Inflammatory macrophage treated with lipopolysaccharide for 1 hour (primary cell): Measurements from ENCODE around the gene CSNK1A1.
"Not testable (repeated sequence)": the region's sequence is repeated elsewhere in the genome, so short reads cannot be mapped to it uniquely, and the experiment has no call there.

Source experiments
- DNase-seq, 2 donors: peaks; one replicate each; pipeline ENCODE4 v3.0.0-alpha.2; 2020 to 2022

Gene CSNK1A1

GRCh38 chr5:149488645-149489306 is 62.5 kb downstream of the CSNK1A1 start:
- DNase-seq = peak in 1 of 2 donors; percentile 52

- no peak for DNase-seq
Observed at GRCh38 chr5:149487672-149488071, 63.6 kb downstream of the CSNK1A1 start.

GRCh38 chr5:149486726-149487635 is 64.3 kb downstream of the CSNK1A1 start:
- DNase-seq = no peak

DNA sequence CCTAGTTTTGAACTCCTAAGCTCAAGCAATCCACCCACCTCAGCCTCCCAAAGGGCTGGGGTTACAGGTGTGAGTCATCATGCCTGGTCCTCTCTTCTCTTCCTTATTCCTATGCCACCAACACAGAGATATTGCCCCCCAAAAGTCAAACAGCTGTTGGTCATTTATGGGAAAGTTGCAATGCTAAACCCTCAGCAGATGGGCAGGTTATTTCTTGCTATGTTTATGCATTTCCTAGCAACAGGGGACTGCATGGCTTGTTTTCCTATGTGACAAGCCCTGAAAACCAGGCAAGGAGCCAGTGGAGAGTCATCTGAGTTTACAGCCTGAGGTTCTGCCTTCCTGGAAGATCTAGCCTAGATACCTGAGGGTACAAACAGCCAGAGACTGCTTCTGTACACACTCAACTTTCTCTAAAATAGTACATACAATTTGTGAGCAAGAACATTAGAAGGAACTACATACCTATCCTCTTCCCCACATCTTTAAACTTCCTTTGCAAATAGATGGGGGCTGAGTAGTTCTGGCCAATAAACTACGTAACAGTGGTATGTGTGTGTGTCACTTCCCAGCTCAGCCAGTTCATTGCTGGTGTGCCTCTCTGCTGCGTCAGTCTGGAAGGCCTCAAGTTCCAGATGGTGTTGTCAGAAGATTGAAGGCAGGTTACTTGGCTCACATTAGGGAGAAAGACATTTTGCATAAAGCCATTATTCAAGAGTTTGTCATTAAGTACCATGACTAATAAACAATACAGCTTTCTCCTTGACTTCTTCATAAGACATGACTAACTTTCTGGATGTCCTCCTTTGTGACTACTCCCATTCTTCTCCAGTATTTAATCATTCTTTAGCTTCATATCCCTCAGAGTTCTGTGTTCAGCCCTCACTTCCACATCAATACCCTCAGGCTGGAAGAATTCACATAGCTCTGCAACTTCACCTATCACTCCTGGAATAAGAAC is 65.3 kb downstream of the CSNK1A1 start:
- no peak for DNase-seq

DNA sequence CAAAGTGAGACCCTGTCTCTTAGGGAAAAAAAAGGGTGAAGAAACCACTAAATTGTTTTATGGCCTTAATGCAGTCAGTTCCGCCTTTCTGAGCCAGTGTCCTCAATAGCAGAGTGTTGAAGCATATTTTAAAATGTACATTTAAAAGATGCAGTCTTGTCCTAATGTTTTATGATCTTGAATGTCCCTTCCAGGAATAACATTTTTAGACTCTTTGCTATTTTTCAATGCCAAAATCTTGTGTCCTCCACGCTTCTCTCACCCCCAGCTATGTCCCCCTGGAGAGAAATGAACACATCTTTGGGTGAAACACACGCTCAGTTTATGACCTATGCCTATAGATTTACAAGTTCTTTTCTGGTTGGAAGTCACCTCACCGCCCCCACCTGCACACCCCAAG is 69.8 kb downstream of the CSNK1A1 start:
- DNase-seq = no peak

GRCh38 chr5:149478761-149479160 is 72.5 kb downstream of the CSNK1A1 start:
- DNase-seq = no peak

DNA sequence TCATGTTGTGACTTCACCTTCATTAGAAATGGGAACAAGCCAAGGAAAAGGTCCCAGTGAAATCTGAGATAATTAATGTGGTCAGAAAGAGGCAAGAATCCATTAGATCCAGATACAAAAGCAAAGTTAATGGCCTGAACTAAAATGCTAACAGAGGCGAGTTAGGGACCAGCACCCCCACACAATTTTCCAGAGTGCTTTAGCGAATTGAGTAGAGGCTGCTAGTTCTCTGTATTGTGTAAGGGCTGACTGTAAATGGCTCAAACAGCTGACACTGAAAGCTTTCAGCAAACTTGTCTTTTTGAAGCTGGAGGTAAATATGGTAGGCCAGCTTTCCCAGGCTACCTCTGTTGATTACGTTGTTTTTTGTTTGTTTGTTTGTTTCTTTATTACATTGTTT is 75.5 kb downstream of the CSNK1A1 start:
- DNase-seq = no peak

- no peak for DNase-seq
Observed at GRCh38 chr5:149474198-149474597, 77.0 kb downstream of the CSNK1A1 start.

- no peak for DNase-seq
Observed at GRCh38 chr5:149473441-149473840, 77.8 kb downstream of the CSNK1A1 start.

- no peak for DNase-seq
Observed at GRCh38 chr5:149472399-149472798, 78.8 kb downstream of the CSNK1A1 start.

DNA sequence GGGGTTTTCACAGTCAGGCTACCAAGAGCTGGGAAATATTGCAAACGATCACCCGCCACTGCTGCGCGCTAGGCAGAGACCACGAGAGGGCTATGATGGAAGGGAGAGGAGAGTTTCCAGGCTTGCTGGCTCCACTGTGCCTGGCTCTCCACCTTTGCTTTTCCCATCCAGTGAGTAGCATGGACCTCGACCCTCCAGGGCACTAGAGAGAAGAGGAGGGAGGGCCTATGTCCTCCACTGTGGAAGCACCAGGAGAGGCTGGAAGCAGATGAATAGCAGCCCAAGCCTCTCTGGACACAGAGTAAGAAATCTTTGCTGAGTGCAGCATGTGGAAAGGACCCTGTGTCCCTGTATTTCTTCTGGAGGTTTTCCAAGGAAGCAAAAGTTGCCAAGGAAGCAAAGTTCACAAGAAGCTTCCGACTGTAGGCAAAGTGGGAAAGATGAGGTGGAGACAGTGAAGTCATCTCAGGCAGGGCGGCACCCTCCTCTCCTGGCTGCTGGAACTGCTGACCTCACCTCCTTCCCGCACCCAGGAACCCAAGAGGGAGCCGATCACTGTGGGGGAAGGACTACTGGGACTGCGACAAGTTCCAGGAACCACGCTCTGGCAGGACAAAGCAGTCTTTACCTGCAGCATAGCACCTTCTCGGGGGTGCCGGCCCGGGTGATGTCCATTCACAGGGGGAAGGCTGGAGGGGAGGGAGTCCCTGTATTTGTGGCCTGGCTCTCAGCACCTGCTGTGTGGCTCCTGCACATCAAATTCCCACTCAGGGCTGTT is 79.6 kb downstream of the CSNK1A1 start:
- no peak for DNase-seq

DNA sequence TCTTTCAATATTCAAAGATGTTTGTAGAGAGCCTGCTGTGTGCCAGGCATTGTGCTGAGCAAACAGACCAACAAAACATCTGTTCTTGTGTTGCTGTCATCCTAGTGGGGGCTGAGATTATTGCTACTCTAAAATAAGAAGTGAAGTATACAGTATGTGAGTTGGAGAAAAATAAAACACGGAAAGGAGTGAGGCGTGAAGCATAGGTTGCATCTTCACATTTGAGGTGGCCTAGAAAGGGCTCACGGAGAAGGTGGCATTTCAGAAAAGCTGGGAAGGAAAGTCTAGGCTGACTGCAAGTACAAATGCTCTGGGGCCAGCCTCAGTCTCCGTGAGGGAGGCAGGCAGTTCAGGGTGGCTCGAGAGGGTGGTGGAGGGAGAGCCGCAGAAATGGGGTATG is 80.3 kb downstream of the CSNK1A1 start:
- DNase-seq = no peak

DNA sequence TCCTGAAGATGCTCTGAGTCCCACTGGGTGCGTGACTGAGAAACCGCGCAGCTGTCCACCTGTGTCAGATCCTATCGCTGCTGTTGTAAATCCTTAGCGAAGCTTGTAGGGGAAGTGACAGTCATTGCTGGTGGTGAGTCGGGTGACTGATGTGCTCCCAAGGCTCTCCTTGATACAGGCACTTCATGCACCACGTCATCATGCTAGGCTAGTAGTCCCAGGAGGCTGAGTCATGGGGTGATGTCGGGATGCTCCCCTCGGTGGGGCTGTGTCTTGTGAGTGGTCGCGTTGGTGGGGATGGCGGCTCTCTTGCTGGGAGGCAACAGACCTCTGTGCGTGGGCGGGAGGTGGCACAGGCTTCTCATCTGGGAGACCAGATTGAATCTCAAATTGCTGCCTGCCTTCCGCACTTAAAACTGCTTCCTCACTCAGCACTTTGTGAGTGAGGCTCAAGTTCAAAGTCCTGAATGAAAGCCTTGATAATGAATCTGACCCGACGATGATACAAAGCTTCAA is 84.7 kb downstream of the CSNK1A1 start:
- DNase-seq = peak in 1 of 2 donors; percentile 66

- DNase-seq = no peak
Observed at GRCh38 chr5:149464796-149465489, 86.3 kb downstream of the CSNK1A1 start.

GRCh38 chr5:149461907-149462306 is 89.3 kb downstream of the CSNK1A1 start:
- not testable (repeated sequence) for DNase-seq

- DNase-seq = peak in 1 of 2 donors; percentile 12
Observed at GRCh38 chr5:149459891-149460290, 91.3 kb downstream of the CSNK1A1 start.

DNA sequence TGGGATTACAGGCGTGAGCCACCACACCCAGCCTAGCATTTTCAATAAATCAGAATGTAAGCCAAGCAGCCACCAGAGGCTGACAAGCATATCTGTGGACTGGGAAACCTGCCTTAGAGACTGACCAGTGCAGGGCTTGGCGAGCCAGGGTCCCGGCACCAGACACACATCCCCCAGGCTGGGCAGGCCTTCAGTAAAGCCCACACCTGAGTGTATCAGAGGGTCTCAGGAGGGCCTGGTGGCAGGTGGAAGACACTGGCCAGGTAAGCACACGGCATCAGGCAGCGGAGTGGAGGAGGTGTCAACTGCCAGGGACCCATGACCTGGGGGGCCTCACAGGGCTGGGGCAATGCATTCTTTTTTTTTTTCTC is 93.9 kb downstream of the CSNK1A1 start:
- DNase-seq = no peak

- DNase-seq = no peak
Observed at GRCh38 chr5:149456597-149457392, 94.4 kb downstream of the CSNK1A1 start.

- no peak for DNase-seq
Observed at GRCh38 chr5:149455889-149456409, 95.3 kb downstream of the CSNK1A1 start.
